ENCODE results near the gene SLC49A3. TPM values are rescaled to one million over a fixed set of nuclear protein-coding genes. Genes with fewer than 3 reads are reported as not detected.
A peak's percentile ranks its signal among the peaks of the same experiment; 100 is the strongest.
"Not testable (repeated sequence)": the region's sequence is repeated elsewhere in the genome, so short reads cannot be mapped to it uniquely, and the experiment has no call there.

Gene SLC49A3
- total RNA-seq, 1 donor from 2014 or later = 12.6 TPM

DNA sequence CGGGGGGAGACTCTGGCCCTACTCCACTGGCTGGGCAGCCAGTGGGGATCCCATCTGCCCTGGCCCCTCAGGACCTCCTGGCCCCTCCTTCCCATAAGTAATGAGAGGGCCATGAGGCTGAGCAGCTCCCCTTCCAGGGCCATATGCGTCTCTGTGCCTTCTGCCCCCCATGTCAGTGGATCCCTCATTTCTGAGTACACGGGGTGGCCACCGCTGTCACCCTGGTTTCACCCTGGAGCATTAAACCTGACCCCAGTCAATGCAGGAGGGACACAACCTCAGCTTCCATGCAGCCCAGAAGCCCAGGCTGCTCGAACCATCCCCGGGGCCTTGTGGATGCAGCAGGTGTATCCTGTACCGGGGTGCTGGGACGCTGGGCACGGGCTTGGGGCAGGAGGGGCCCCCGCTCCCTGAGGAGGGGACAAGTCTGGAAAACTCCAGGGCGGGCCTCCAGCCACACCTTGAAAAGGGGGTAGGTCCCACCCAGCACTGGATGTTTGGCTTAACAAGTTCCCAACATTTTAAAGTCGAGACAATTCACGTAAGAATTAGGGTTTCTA lies 39.1 kb downstream of the SLC49A3 start:
- ATAC-seq (no peak), DNase-seq (peak; percentile 25)
- intact Hi-C loops (cut with micrococcal nuclease) = no loop called here

DNA sequence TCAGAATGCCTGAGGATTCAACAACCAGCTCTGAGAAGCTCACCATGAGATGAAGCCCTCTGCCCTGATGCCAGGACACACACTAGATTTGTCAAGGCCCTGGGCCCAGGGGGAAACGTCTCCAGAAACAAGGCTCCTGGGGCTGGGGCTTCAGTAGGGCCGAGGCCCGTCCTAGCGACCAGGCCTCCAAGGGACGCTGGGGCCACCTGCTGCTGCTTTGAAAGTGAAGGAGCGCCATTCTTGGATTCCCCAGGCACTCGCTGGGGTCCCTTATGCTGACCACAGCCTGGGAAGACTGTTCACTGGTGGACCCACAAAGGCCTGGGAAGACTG lies 39.7 kb downstream of the SLC49A3 start:
- DNase-seq (no peak), ATAC-seq (no peak)
- intact Hi-C loops (cut with micrococcal nuclease) = no loop called here

GRCh38 chr4:648579-649292 lies 40.2 kb downstream of the SLC49A3 start:
- no peak for ATAC-seq
- peak; percentile 15 for DNase-seq
- intact Hi-C loops (cut with micrococcal nuclease) = no loop called here

DNA sequence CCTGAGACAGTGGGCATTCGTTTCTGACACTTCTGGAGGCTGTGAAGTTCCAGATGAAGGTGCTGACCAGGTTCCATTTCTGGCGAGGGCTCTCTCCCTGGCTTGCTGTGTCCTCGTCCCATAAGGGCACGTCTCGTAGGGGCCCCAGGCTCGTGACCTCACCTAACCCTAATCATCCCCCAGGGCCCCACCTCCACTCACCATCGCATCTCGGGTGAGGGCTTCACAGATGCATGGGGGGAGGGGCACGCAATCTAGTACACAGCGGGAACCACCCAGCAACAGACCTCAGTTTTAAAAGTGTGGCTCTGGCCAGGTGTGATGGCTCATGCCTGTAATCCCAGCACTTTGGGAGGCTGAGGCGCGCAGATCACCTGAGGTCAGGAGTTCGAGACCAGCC lies 41.5 kb downstream of the SLC49A3 start:
- DNase-seq = peak; percentile 7
- ATAC-seq = no peak
- intact Hi-C loops (cut with micrococcal nuclease) = no loop called here

GRCh38 chr4:646460-646859 lies 42.5 kb downstream of the SLC49A3 start:
- intact Hi-C loops (cut with micrococcal nuclease) = no loop called here
- peak; percentile 32 for DNase-seq
- no peak for ATAC-seq

DNA sequence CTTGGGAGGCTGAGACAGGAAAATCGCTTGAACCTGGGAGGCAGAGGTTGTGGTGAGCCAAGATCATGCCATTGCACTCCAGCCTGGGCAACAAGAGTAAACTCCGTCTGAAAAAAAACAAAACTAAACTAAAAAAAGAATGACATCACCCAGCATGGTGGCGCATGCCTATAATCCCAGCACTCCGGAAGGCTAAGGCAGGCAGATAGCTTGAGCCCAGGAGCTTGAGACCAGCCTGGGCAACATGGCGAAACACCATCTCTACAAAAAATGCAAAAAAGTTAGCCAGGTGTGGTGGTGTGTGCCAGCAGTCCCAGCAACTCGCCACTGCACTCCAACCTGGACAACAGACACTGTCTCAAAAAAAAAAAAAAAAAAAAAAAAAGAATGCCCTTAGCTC lies 46.6 kb downstream of the SLC49A3 start:
- ATAC-seq; DNase-seq; intact Hi-C loops (cut with micrococcal nuclease): not testable (repeated sequence)

DNA sequence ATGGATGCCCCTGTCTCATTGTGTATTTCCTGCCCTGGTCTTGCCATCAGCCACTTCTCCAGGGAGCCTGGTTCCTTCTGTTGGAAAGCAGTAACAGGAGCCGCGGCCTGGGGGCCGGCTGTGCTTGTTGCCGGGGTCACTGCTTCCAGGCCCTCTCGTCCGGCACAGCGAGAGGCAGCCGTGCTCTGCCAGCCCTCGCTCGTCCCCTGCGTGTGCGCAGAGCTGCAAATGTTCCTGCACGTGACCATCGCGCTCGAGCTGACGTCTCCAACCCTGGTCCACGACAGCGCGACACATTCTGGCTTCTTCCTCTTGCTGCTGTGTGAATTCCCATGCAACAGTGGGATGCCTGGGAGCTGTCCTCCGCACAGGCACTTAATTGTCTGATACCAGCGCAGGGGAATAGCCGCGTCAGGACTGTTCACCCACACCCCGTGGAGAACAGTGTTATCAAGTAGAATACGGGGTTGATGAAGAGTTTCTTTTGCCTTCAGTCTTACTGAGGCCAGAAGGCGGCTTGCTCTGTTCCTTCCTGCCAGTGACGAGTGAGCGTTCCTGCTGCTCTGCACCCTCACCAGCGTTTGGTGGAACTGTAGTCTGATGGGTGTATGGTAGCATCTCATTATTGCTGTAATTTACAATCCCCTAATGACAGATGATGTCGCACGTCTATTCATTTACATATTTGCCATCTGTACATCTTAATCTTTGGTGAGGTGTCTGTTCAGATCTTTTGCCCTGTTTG lies 51.2 kb downstream of the SLC49A3 start:
- intact Hi-C loops (cut with micrococcal nuclease) = no loop called here
- DNase-seq (peak; percentile 7), ATAC-seq (no peak)

GRCh38 chr4:636628-637159 lies 52.3 kb downstream of the SLC49A3 start:
- ATAC-seq = no peak
- peak; percentile 13 for DNase-seq
- intact Hi-C loops (cut with micrococcal nuclease) = no loop called here

DNA sequence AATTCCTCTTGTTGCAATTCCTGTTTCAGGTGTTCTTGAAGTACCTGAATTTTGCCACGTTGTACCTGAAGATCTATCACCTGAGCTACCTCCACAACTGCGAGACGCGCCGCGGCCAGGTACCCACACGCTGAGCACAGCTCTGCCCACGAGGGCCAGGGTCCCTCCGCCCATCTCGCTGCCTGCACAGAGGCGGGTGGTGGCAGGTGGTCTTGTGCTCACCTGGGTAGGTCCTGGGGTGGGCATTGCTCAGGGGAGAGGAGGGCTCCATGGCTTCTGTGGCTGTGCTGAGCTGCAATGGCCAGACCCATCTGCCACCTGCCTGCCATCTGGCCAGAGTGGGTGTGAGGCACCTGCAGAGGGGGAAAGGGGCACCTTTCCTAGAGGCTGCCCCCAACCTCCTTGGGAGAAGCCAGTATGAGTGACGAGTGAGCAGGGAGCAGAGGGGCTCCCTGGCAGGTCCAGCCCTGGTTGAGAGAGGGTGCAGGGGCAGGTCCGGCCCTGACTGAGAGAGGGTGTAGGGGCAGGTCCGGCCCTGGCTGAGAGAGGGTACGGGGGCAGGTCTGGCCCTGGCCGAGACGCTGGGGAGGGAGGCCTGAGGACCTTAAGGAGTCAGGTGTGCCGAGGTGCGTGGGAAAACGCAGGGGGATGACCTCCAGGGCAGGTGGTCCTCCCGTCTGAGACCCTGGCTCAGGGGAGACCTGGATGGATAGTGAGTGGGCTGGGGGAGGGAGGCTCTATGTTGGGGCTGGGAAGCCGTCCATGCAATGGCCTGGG lies 52.9 kb downstream of the SLC49A3 start:
- ATAC-seq (no peak), DNase-seq (peak; percentile 15)
- intact Hi-C loops (cut with micrococcal nuclease) = no loop called here

- DNase-seq = peak; percentile 10
- intact Hi-C loops (cut with micrococcal nuclease); ATAC-seq: not testable (repeated sequence)
Observed at GRCh38 chr4:635066-635835, 53.7 kb downstream of the SLC49A3 start.

DNA sequence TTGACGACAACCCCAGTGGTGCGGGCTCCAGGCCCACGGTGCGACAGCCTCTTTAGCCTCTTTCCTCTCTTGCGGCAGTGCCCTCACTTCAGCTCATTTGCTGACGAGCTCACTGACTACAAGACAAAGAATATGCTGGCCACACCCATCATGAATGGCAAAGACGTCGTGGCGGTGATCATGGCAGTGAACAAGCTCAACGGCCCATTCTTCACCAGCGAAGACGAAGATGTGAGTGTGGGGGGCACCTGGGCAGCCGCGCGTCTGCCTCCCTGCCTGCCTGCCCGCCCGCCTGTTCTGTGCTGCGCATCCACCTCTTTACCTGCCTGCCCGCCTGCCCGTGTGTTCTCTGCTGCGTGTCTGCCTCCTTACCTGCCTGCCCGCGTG lies 54.4 kb downstream of the SLC49A3 start:
- intact Hi-C loops (cut with micrococcal nuclease) = no loop called here
- ATAC-seq (no peak), DNase-seq (peak; percentile 16)

DNA sequence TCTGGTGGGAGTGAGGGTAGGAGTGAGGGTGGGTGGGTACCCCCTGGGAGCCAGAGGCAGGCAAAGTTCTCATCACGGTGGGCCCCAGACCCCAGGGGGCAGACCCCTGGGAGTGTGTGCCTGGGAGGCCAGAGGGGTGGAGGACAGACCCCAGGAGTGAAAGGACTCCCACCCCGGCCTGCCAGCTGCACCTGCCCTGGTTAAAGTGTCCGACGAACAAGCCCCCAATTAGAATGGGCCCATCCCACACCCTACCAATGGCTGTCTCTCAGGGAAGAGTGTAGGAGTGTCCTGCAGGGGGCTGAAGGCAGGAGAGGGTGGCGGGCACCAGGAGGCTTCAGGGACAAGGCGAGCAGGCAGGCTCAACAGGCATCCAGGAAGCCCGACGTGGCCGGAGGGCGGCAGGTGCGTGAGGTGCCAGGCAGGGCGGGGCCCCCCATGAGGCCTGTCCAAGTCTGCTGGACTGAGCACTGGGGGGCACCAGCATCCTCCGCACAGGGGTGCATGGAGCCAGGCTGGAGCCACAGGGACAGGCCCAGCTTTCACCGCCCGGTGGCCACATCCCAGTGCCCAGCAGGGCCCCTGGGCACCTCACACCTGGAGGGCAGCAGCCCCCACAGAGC lies 54.9 kb downstream of the SLC49A3 start:
- intact Hi-C loops (cut with micrococcal nuclease) = no loop called here
- ATAC-seq (no peak), DNase-seq (peak; percentile 15)

DNA sequence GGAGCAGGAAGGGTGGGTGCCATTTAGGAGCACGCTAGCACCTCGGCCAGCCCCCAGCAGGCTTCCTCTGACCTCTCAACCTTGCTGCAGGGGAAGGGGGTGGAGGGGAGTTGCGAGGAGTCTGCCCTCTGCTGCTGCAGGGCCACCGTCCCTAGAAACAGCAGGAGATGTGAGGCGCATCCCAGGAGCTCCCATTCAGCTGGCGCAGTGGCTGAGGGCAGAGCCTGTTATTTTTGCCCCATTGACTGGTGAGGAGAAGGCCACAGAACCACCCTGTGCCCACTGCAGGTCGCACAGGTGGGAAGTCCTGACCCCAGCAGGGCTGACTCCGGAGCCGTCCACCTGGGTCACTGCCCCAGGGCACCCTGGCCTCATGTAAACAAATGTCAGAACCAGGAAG lies 55.5 kb downstream of the SLC49A3 start:
- intact Hi-C loops (cut with micrococcal nuclease) = no loop called here
- ATAC-seq (no peak), DNase-seq (peak; percentile 6)

DNA sequence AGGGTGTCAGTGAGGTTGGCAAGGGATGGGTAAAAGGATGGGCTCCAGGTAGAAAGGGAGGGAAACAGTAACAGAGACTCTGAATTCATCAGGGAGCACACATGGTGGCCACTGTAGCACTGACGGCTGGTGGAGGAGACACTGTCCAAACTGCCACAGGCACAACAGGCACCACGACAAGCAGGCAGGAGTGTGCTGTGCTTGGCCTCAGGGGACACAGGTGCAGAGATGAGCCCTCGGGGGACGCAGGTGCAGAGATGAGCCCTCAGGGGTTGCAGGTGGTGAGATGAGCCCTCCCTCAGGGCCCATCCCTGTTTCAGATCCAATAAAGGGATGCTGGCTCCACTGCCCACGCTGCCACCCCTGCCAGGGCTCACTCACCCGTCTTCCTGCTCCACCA lies 56.0 kb downstream of the SLC49A3 start:
- intact Hi-C loops (cut with micrococcal nuclease) = no loop called here
- DNase-seq (peak; percentile 5), ATAC-seq (no peak)

- ATAC-seq (no peak), DNase-seq (peak; percentile 8)
- intact Hi-C loops (cut with micrococcal nuclease) = no loop called here
Observed at GRCh38 chr4:632196-632790, 56.7 kb downstream of the SLC49A3 start.

Measured in left ventricle myocardium superior (tissue), 1 donor.